ENCODE results near the gene KCNJ11.

KCNJ11 gene

DNA sequence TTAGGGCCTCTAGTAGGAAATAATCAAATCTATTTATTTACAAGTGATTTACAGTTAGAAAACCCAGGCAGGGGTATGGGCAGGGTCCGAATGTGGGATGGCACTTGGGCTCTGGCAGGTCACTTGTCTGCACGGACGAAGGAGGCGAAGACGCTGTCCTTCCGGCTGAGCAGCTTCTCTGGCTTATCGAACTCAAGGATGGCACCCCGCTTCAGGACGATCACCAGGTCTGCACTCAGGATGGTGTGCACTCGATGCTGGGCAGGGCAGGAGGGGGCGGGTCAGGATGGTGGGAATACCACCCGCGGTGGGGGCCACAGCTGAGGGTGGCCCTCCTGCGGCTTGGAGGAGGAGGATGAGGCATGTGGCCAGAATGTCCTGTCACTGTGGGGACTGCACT, 4.4 kb upstream of the KCNJ11 start:
- in situ Hi-C loops (cut with HindIII; ENCODE audit: low sequenced_read_pairs), result no loop called here

DNA sequence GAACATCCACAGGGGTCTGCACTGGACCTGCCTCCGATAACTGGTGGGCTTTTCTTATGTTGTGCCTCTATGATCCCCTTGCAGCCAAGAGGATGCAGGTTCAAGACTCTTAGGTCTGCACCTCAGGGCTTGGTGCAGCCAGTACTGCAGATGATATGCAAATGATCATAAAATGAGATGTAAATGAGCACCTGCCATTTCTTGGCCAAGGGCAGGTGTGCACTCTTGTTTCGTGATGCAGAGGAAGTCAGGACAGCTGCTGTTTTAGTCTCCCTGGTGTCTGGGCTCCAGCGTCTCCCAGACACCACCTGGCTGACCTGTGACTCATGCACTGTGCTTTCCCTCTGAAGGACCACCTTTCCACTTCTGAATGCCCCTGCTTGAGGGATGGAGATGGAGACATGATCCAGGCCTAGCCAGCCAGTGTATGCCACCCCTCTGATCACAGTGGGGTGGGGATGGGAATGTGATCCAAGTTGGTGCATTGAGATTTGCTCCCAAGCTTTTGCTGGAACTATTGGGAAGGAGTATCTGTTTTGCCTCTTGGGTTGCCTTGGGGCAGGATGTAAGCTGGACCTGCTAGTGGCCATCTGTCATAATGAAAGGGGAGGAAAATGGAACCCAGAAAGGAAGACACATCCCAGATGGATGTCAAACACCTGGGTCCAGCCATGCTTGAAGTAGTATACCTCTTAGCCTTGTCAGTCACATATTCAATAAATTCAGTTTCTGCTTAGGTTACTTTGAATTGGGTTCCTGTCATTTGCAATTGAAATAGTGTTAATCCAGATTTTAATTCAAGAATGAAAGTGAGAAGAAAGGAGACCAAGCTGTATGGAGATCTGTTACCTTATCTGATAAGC, 3.3 kb upstream of the KCNJ11 start:
- in situ Hi-C loops (cut with HindIII; ENCODE audit: low sequenced_read_pairs), result no loop called here

- in situ Hi-C loops (cut with HindIII; ENCODE audit: low sequenced_read_pairs), result no loop called here
These were observed 1.6 kb upstream of the KCNJ11 start for GRCh38 chr11:17389957-17390649.

GRCh38 chr11:17389211-17389956, 925 bp upstream of the KCNJ11 start:
- in situ Hi-C loops (cut with HindIII; ENCODE audit: low sequenced_read_pairs), result no loop called here

DNA sequence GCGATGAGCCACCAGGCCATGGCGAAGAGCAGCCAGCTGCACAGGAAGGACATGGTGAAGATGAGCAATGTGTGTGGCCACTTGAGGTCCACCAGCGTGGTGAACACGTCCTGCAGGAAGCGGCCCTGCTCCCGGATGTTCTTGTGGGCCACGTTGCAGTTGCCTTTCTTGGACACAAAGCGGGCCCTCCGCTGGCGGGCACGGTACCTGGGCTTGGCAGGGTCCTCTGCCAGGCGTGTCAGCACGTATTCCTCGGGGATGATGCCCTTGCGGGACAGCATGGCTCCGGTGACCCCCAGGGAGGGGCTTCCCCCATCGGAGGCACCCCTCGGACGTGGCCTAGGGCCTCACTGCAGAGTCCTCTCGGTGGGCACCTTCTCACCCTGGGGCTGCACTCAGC, 648 bp downstream of the KCNJ11 start:
- in situ Hi-C loops (cut with HindIII; ENCODE audit: low sequenced_read_pairs), result no loop called here

- in situ Hi-C loops (cut with HindIII; ENCODE audit: low sequenced_read_pairs), result no loop called here
These were observed 1.2 kb downstream of the KCNJ11 start for GRCh38 chr11:17387254-17387653.

DNA sequence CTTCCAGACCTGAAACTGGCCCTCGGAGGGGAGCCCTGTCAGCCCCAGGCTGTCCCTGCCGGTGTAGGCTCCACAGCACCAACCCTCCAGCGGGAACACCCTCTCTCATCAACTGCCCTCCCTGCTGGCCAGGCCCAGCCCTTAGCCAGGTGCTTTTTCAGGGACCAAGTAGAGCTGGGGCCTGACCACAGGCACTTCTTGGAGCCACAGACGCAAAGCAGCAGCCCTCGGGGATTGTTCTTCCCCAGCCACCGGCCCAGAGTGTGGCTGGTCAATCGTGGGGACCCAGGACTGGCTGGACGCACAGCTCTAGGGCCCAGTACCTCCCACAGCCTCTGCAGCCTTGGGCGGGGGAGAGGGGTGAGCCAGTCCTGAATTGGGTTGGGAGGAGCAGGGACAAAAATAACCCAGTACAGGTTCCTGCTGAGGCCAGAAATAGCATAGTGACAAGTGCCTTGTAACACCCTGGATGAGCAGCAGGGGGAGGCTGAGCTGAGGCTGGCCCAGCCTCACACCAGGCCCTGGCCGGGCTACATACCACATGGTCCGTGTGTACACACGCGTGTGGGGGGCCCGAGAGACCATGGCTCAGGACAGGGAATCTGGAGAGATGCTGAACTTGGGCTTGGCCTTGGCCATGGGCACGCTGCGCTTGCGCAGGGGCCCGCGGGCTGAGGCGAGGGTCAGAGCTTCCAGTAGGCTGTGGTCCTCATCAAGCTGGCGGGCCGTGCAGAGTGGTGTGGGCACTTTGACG, 2.0 kb downstream of the KCNJ11 start:
- in situ Hi-C loops (cut with HindIII; ENCODE audit: low sequenced_read_pairs), result no loop called here

DNA sequence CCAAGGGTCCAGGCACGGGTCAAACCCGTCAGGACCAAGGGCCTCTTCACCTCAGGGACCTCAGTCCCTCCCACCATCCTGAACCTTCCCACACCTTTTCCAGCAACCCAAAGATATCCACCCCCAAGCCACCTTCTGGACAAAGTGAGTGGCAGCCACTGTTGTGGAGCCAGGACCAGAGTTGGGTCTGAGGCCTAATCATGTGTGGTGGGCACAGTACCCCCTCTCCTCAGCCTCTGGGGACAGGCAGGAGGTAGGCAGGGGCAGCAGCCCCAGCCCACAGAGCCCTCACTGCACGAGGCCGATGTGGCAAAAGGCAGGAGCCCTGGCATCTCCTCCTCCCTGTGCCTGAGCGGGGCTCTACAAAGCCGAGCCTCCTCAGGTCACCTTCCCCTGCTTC, 2.5 kb downstream of the KCNJ11 start:
- in situ Hi-C loops (cut with HindIII; ENCODE audit: low sequenced_read_pairs), result no loop called here

- in situ Hi-C loops (cut with HindIII; ENCODE audit: low sequenced_read_pairs), result no loop called here
These were observed 3.0 kb downstream of the KCNJ11 start for GRCh38 chr11:17385492-17385891.

DNA sequence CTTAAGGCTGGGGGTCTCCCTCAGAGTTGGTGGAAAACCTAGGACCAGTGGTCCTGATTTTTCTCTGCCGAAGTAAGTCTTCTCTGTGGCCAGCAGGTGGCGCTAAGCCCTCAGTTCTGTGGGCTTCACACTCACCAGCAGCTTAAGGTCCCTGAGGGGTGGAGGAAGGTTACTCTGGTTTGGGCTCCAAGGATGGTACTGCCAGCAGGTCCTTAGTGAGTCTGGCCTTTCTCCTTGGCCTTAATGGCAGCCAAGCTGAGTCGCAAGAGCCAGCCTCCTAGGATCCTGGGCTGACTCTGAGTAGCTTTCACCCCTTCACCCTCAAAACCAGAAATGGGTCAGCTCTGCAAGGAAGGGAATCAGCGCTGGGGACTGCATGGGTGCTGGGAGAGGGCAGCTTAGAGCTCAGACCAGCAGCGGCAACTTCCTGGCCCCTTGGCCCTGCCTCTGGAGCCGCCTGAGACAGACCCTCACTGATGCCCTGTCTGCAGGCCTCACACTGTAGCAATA, 4.4 kb downstream of the KCNJ11 start:
- in situ Hi-C loops (cut with HindIII; ENCODE audit: low sequenced_read_pairs), result no loop called here

DNA sequence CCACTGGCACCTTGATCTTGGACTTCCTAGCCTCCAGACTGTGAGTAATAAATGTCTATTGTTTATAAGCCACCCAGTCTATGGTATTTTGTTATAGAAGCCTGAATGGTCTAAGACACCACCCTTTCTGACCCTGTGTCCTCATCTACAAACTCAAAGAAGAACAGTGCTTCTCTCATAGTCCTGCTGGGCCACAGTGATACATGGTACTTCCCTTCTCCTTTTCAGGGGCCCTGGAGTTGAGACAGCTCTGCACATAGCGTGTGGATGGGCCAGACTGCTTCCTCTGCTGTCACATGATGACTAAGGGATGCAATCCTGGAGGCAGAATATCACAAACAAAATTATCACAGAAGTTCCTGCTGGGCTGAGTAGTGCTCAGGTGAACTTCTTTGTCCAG, 5.0 kb downstream of the KCNJ11 start:
- in situ Hi-C loops (cut with HindIII; ENCODE audit: low sequenced_read_pairs), result no loop called here

GRCh38 chr11:17382046-17382728, 6.3 kb downstream of the KCNJ11 start:
- in situ Hi-C loops (cut with HindIII; ENCODE audit: low sequenced_read_pairs), result no loop called here

- in situ Hi-C loops (cut with HindIII; ENCODE audit: low sequenced_read_pairs), result no loop called here
These were observed 7.3 kb downstream of the KCNJ11 start for GRCh38 chr11:17381156-17381555.

DNA sequence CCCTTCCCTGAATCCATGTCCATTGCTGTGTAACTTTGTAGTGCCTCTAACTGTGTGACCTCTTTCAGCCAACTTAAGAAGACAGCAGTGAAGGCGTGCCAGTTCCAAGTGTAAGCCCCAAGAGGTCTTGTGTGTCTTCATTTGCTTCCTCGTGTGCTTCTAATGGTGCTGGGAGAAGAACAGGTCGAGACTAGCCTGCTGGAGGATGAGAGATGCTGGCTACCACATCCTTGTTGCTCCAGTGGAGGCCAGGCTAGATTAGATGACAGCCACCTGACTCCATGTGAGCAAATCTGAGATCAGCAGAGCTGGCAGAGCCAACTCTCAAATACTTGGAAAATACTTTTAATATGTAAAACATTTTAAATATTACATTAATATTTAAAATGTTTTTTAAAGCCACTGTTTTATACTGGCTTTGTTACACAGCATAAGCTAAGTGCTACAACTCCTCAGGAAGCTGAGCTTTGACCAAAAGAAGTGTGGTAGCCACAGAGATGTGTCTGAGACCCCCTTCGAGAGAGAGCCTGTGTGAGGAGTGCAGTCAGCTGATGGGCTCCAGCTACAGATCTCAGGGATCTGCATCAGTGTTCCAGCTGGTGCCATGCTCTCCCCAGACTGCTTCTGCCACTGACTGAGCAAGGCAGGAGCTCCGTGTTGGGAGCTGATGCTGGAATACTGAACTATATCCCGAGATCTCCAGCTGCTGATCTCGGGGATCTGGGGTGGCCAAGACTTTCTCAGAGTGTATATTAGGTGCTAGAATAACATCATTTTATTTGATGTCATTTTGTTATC, 8.9 kb downstream of the KCNJ11 start:
- in situ Hi-C loops (cut with HindIII; ENCODE audit: low sequenced_read_pairs), result no loop called here

GRCh38 chr11:17378655-17379054, 9.8 kb downstream of the KCNJ11 start:
- in situ Hi-C loops (cut with HindIII; ENCODE audit: low sequenced_read_pairs), result no loop called here

GRCh38 chr11:17376493-17376892, 12.0 kb downstream of the KCNJ11 start:
- in situ Hi-C loops (cut with HindIII; ENCODE audit: low sequenced_read_pairs), result no loop called here

- in situ Hi-C loops (cut with HindIII; ENCODE audit: low sequenced_read_pairs), result no loop called here
These were observed 12.9 kb downstream of the KCNJ11 start for GRCh38 chr11:17375547-17375946.

- in situ Hi-C loops (cut with HindIII; ENCODE audit: low sequenced_read_pairs), result no loop called here
These were observed 16.8 kb downstream of the KCNJ11 start for GRCh38 chr11:17371614-17372013.

GRCh38 chr11:17369684-17370243, 18.7 kb downstream of the KCNJ11 start:
- in situ Hi-C loops (cut with HindIII; ENCODE audit: low sequenced_read_pairs), result no loop called here

All from endothelial cell of hepatic sinusoid (primary cell).